ENCODE measurements around the gene TDP1. TPM values are rescaled to one million over a fixed set of nuclear protein-coding genes. Genes with fewer than 3 reads are reported as not detected.

TDP1 gene
- total RNA-seq, 1 experiment from 2014 or later, result 42.9 TPM

- Histone ChIP-seq H3K9ac (ENCODE audit: low read length) (no peak overlapping the region), H3K4me3 (ENCODE audit: low read length) (no peak overlapping the region), H3K36me3 (ENCODE audit: low read depth, low read length) (no peaks in the 10 kb centered on the region), H3F3A (ENCODE audit: low read length, unreplicated experiment) (no peaks in the 10 kb centered on the region), H3K9me2 (replicated peaks; ENCODE audit: low read length) (no peaks in the 10 kb centered on the region), H3K9me3 (ENCODE audit: low read length) (no peaks in the 10 kb centered on the region), H3K27me3 (ENCODE audit: low read length) (no peaks in the 10 kb centered on the region), H2AFZ (ENCODE audit: low read length) (no peak overlapping the region), H4K20me1 (ENCODE audit: low read length) (no peaks in the 10 kb centered on the region), H3K27ac (ENCODE audit: low read length) (no peak overlapping the region), H3K79me2 (ENCODE audit: low read length) (no peaks in the 10 kb centered on the region), H3K4me1 (ENCODE audit: insufficient read depth, low read length) (peaks cover 15% of the 10 kb centered on the region), H3K4me2 (ENCODE audit: low read length) (no peak overlapping the region)
- TF ChIP-seq EZH2 (IDR thresholded peaks at IDR 0.05; ENCODE audit: low read length, unreplicated experiment) (no peak), EZH2phosphoT487 (IDR thresholded peaks at IDR 0.05; ENCODE audit: borderline replicate concordance, low read length) (no peak)
- CTCF ChIA-PET, result no interaction called here
- ATAC-seq (no peak), DNase-seq (no peak)
- intact Hi-C loops (cut with micrococcal nuclease), result no loop called here
- POLR2A ChIA-PET (ENCODE audit: unreplicated experiment), result no interaction called here
- no TSS peak for BruUV-seq (replicated peaks)
Observed at GRCh38 chr14:89907655-89908054, 48.1 kb upstream of the TDP1 start.

- Histone ChIP-seq H2AFZ (ENCODE audit: low read length) (no peak overlapping the region), H3K4me1 (ENCODE audit: insufficient read depth, low read length) (peaks cover 23% of the 10 kb centered on the region), H3K9me3 (ENCODE audit: low read length) (no peaks in the 10 kb centered on the region), H3K9me2 (replicated peaks; ENCODE audit: low read length) (no peaks in the 10 kb centered on the region), H3K79me2 (ENCODE audit: low read length) (no peaks in the 10 kb centered on the region), H3K27ac (ENCODE audit: low read length) (no peak overlapping the region), H3F3A (ENCODE audit: low read length, unreplicated experiment) (no peaks in the 10 kb centered on the region), H3K9ac (ENCODE audit: low read length) (no peak overlapping the region), H3K36me3 (ENCODE audit: low read depth, low read length) (no peaks in the 10 kb centered on the region), H3K4me2 (ENCODE audit: low read length) (no peak overlapping the region), H3K27me3 (ENCODE audit: low read length) (no peaks in the 10 kb centered on the region), H4K20me1 (ENCODE audit: low read length) (no peaks in the 10 kb centered on the region), H3K4me3 (ENCODE audit: low read length) (no peak overlapping the region)
- ATAC-seq, result no peak
- no TSS peak for BruUV-seq (replicated peaks)
- no peak for DNase-seq
- ChIA-PET CTCF (no interaction called here), POLR2A (ENCODE audit: unreplicated experiment) (no interaction called here)
- TF ChIP-seq CTCF (conservative IDR thresholded peaks at IDR 0.05; ENCODE audit: low read depth, low read length), result no peak
- TF ChIP-seq EZH2 (IDR thresholded peaks at IDR 0.05; ENCODE audit: low read length, unreplicated experiment), result no peak
- TF ChIP-seq EZH2phosphoT487 (IDR thresholded peaks at IDR 0.05; ENCODE audit: borderline replicate concordance, low read length), result no peak
- intact Hi-C loops (cut with micrococcal nuclease), result no loop called here
Observed at GRCh38 chr14:89908712-89909450, 46.8 kb upstream of the TDP1 start.

GRCh38 chr14:89909586-89909985 lies 46.1 kb upstream of the TDP1 start:
- Histone ChIP-seq H3K36me3 (ENCODE audit: low read depth, low read length) (no peaks in the 10 kb centered on the region), H3K9ac (ENCODE audit: low read length) (no peak overlapping the region), H3K9me2 (replicated peaks; ENCODE audit: low read length) (no peaks in the 10 kb centered on the region), H3K27me3 (ENCODE audit: low read length) (no peaks in the 10 kb centered on the region), H3K4me1 (ENCODE audit: insufficient read depth, low read length) (peaks cover 23% of the 10 kb centered on the region), H3K79me2 (ENCODE audit: low read length) (no peaks in the 10 kb centered on the region), H3K27ac (ENCODE audit: low read length) (no peak overlapping the region), H3K4me2 (ENCODE audit: low read length) (no peak overlapping the region), H3F3A (ENCODE audit: low read length, unreplicated experiment) (no peaks in the 10 kb centered on the region), H2AFZ (ENCODE audit: low read length) (no peak overlapping the region), H4K20me1 (ENCODE audit: low read length) (no peaks in the 10 kb centered on the region), H3K9me3 (ENCODE audit: low read length) (no peaks in the 10 kb centered on the region), H3K4me3 (ENCODE audit: low read length) (no peak overlapping the region)
- DNase-seq, result no peak
- no peak for TF ChIP-seq CTCF (conservative IDR thresholded peaks at IDR 0.05; ENCODE audit: low read depth, low read length)
- TF ChIP-seq EZH2phosphoT487 (IDR thresholded peaks at IDR 0.05; ENCODE audit: borderline replicate concordance, low read length), result no peak
- TF ChIP-seq EZH2 (IDR thresholded peaks at IDR 0.05; ENCODE audit: low read length, unreplicated experiment), result no peak
- ChIA-PET POLR2A (ENCODE audit: unreplicated experiment) (no interaction called here), CTCF (no interaction called here)
- intact Hi-C loops (cut with micrococcal nuclease), result no loop called here
- ATAC-seq, result no peak
- no TSS peak for BruUV-seq (replicated peaks)

Data from PC-3 (cell line).